ENCODE measurements around the gene ANKRD31. TPM values are rescaled to one million over a fixed set of nuclear protein-coding genes. Genes with fewer than 3 reads are reported as not detected.
"Not testable (repeated sequence)": the region's sequence is repeated elsewhere in the genome, so short reads cannot be mapped to it uniquely, and the experiment has no call there.

Gene ANKRD31
- total RNA-seq, 4 donors from 2014 or later = 0.19 TPM; not detected in 3

- no peak for TF ChIP-seq CTCF (IDR thresholded peaks at IDR 0.05)
- no peak for TF ChIP-seq POLR2A (IDR thresholded peaks at IDR 0.05)
- no peak for DNase-seq
- Histone ChIP-seq H3K4me3 (no peak overlapping the region), H3K27ac (no peak overlapping the region), H3K27me3 (no peaks in the 10 kb centered on the region), H3K9me3 (no peaks in the 10 kb centered on the region), H3K36me3 (no peaks in the 10 kb centered on the region), H3K4me1 (no peaks in the 10 kb centered on the region)
Measured at GRCh38 chr5:75140277-75140676, 96.4 kb downstream of the ANKRD31 start.

GRCh38 chr5:75138689-75139088, 98.0 kb downstream of the ANKRD31 start:
- H3K36me3 ChIP-seq = no peaks in the 10 kb centered on the region

GRCh38 chr5:75130818-75131349, 105.8 kb downstream of the ANKRD31 start:
- Histone ChIP-seq H3K27me3 (no peaks in the 10 kb centered on the region), H3K36me3 (no peaks in the 10 kb centered on the region), H3K27ac (no peak overlapping the region), H3K9me3 (peaks cover 0 to 6% (median 1%) of the 10 kb centered on the region in 4 donors), H3K4me3 (no peak overlapping the region), H3K4me1 (no peaks in the 10 kb centered on the region)
- DNase-seq = no peak
- no peak for TF ChIP-seq CTCF (IDR thresholded peaks at IDR 0.05)
- TF ChIP-seq POLR2A (IDR thresholded peaks at IDR 0.05) = no peak

More at GRCh38 chr5:75138689-75139088, 98.0 kb downstream of the ANKRD31 start:
- no peak overlapping the region for H3K4me3 ChIP-seq
- no peak for TF ChIP-seq CTCF (IDR thresholded peaks at IDR 0.05)
- TF ChIP-seq POLR2A (IDR thresholded peaks at IDR 0.05) = no peak
- no peak for DNase-seq
- no peaks in the 10 kb centered on the region for H3K27me3 ChIP-seq
- H3K27ac ChIP-seq = no peak overlapping the region
- H3K9me3 ChIP-seq = no peaks in the 10 kb centered on the region
- no peaks in the 10 kb centered on the region for H3K4me1 ChIP-seq

DNA sequence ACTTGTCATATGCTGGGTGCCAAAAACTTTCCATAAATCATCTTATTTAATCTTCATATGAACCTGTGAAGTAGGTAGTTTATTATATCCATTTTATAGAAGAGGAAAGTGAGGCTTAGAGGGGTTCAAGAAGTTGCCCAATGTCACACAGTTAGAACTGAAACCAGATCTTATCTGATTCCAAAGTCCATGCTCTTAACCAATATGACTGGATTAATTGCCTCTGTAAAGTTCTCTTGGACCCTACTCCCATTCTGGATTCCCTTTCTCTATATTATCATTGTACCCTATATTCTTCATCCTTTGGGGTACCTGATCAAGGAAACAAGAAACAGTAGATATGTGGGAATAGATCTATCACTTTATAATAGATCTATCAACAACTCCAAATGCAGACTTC, 119.8 kb downstream of the ANKRD31 start:
- no peak for TF ChIP-seq CTCF (IDR thresholded peaks at IDR 0.05)
- no peak for TF ChIP-seq POLR2A (IDR thresholded peaks at IDR 0.05)
- H3K27me3 ChIP-seq = no peaks in the 10 kb centered on the region
- no peak overlapping the region for H3K27ac ChIP-seq
- no peaks in the 10 kb centered on the region for H3K9me3 ChIP-seq
- DNase-seq = no peak
- no peak overlapping the region for H3K4me3 ChIP-seq
- no peaks in the 10 kb centered on the region for H3K4me1 ChIP-seq
- H3K36me3 ChIP-seq = no peaks in the 10 kb centered on the region

- not testable (repeated sequence) for H3K9me3 ChIP-seq, H3K36me3 ChIP-seq, DNase-seq, H3K4me1 ChIP-seq, H3K27me3 ChIP-seq, H3K4me3 ChIP-seq, H3K27ac ChIP-seq
Measured at GRCh38 chr5:75114311-75114710, 122.4 kb downstream of the ANKRD31 start.

DNA sequence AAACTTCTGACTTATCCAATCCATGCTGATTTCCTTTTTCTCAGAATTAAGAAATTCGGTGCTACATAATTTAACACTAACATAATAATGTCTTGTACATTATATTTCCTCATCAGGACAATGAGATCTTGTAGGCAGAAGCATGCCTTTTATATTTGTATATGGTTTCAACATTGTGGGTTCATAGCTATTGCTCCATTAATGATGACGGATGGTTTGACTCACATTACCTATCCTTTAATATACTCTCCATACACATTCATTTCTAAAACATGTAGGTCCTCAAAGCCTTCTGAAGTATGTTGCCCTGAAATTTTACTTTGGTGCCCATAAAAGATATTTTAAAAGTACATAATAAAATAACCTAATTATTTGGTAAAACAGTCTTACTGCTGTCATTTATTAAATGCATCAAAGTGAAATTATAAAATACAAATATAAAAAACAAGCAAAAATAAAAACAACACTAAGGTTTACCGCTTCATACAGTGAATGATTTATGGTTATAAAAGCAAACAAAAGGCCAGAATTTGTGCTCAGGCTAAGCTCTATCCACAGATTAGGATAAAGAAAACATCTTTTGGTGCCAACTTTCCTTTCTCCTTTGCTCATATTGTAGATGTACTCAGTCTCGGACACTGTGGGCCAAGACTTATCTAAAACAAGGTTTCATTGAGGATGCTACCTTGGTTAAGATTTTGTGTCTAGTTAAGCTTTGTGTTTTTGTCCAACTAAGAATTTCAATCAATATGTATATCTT, 123.1 kb downstream of the ANKRD31 start:
- no peaks in the 10 kb centered on the region for H3K27me3 ChIP-seq
- DNase-seq = no peak
- no peaks in the 10 kb centered on the region for H3K9me3 ChIP-seq
- TF ChIP-seq POLR2A (IDR thresholded peaks at IDR 0.05) (no peak), CTCF (IDR thresholded peaks at IDR 0.05) (no peak)
- H3K4me3 ChIP-seq = no peak overlapping the region
- no peaks in the 10 kb centered on the region for H3K36me3 ChIP-seq
- H3K27ac ChIP-seq = no peak overlapping the region
- no peaks in the 10 kb centered on the region for H3K4me1 ChIP-seq
